HepG2 (cell line): Measurements from ENCODE around the gene PODN. TPM values are rescaled to one million over a fixed set of nuclear protein-coding genes. Genes with fewer than 3 reads are reported as not detected.

ENCODE experiments used
- AHDC1 ChIP-seq: sonication (generic); formaldehyde crosslinking; IDR thresholded peaks from 2 replicates; pipeline ENCODE4 v1.5.1; 2020; ENCODE audit warnings: mild to moderate bottlenecking, missing genetic modification reagents, borderline replicate concordance
- ARID2 ChIP-seq: sonication (generic); formaldehyde crosslinking; IDR thresholded peaks from 2 replicates; pipeline ENCODE4 v1.8.1; 2022; ENCODE audit warnings: mild to moderate bottlenecking, missing genetic modification reagents, borderline replicate concordance
- ARID4A ChIP-seq: sonication (generic); formaldehyde crosslinking; IDR thresholded peaks from 2 replicates; pipeline ENCODE4 v1.5.0; 2020; ENCODE audit warnings: mild to moderate bottlenecking, missing genetic modification reagents, borderline replicate concordance
- EEA1 ChIP-seq: sonication (generic); formaldehyde crosslinking; IDR thresholded peaks from 2 replicates; pipeline ENCODE4 v1.5.1; 2020; ENCODE audit warnings: mild to moderate bottlenecking, missing genetic modification reagents, borderline replicate concordance
- ERF ChIP-seq: IDR thresholded peaks from 2 replicates; pipeline ENCODE4 v1.6.1; 2018; ENCODE audit warnings: missing biosample characterization, missing genetic modification reagents
- HIC2 ChIP-seq: sonication (generic); formaldehyde crosslinking; IDR thresholded peaks from 2 replicates; pipeline ENCODE4 v1.9.0; 2022; ENCODE audit warnings: low read depth, missing genetic modification reagents
- HNF4A ChIP-seq: sonication (generic); formaldehyde crosslinking; IDR thresholded peaks from 2 replicates; pipeline ENCODE4 v1.4.0; 2020; ENCODE audit warnings: missing genetic modification reagents
- MXD1 ChIP-seq: sonication (generic); formaldehyde crosslinking; IDR thresholded peaks from 2 replicates; pipeline ENCODE4 v1.4.0; 2020; ENCODE audit warnings: mild to moderate bottlenecking, missing genetic modification reagents
- SCMH1 ChIP-seq: sonication (generic); formaldehyde crosslinking; IDR thresholded peaks from 2 replicates; pipeline ENCODE4 v1.9.0; 2021; ENCODE audit warnings: missing genetic modification reagents, mild to moderate bottlenecking, borderline replicate concordance
- U2AF1 ChIP-seq: fragments of 200-400 bp; formaldehyde crosslinking; optimal IDR thresholded peaks from 2 replicates; pipeline ENCODE3; 2017; ENCODE audit warnings: mild to moderate bottlenecking, low read depth, low read length
- ZBTB7A ChIP-seq: sonication (generic); formaldehyde crosslinking; IDR thresholded peaks from 2 replicates; pipeline ENCODE4 v1.8.0; 2022; ENCODE audit warnings: mild to moderate bottlenecking, missing genetic modification reagents
- ZMAT3 ChIP-seq: sonication (generic); formaldehyde crosslinking; conservative IDR thresholded peaks from 2 replicates; pipeline ENCODE4 v1.7.0; 2021; ENCODE audit warnings: missing genetic modification reagents
- ZNF335 ChIP-seq: sonication (generic); formaldehyde crosslinking; IDR thresholded peaks from 2 replicates; pipeline ENCODE4 v1.4.0; 2020; ENCODE audit warnings: missing genetic modification reagents
- ZNF7 ChIP-seq: IDR thresholded peaks from 2 replicates; pipeline ENCODE4 v1.6.1; 2016; ENCODE audit warnings: missing biosample characterization, missing genetic modification reagents
- ZSCAN9 ChIP-seq: IDR thresholded peaks from 2 replicates; pipeline ENCODE4 v1.6.1; 2016; ENCODE audit warnings: borderline replicate concordance
- polyA plus RNA-seq, 8 experiments: library from polyadenylated mRNA; depleted of rRNA in 3 of 8; stranded (reverse) in 7 of 8; unstranded in 1 of 8; fragments of >200 nt; fragmentation: Illumina TruSeq in 4 of 8; extraction: Trizol in 4 of 8; gene quantifications; 2 replicates each; pipeline versions ENCODE4 v1.2.1 to v1.2.3, GENCODE V29; 2011 to 2016; ENCODE audit warnings: low read depth in 4 of 8, missing spikeins in 1 of 8, mixed read lengths in 1 of 8; ENCODE audit not compliant: insufficient read depth in 1 of 8
- total RNA-seq, 5 experiments: library from RNA; depleted of rRNA; stranded (reverse); fragments of >200 nt; fragmentation: Illumina TruSeq; extraction: Trizol; gene quantifications; 2 replicates each; pipeline ENCODE4 v1.2.3, GENCODE V29; 2016; ENCODE audit warnings: low read depth in 1 of 5

Gene PODN
- total and polyA plus RNA-seq, 2 of the 13 experiments (the other 11 are each of a cell fraction or from before 2014, with no cell fraction given), result 0.13 TPM; not detected in 1

DNA sequence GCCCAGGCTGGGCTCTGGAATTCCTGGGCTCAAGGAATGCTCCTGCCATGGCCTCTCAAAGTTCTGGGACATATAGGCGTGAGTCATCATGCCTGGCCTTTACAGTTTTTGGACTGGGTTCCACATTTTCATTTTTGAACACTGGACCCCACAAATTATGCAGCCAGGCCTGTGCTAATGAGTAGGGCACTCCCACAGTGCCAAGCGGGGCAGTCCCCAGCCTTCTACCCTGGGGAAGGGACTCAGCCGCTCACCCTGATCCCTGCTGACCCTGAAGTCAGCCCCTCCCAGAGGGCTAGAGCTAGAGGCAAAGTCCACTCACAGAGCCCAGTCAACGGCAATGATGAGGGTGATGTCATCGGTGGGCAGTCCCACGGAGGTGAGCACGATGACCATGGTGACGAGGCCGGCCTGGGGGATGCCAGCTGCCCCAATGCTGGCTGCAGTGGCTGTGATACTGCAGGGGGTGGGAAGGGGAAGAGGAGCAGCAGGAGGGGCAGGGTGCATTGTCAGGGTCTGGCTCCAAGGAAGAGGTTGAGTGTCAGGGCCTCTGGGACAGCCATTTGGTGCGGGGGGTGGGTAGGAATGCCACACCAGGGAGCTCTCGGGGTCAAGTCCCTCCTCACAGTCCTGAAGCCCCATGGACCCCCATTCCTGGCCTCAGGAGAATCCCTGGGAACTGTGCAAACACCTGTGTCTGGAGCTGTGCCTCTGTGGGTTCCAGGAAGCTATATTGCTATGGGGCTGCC lies 27.6 kb downstream of the PODN start (continued):
- TF ChIP-seq AHDC1 (CRISPR knock-in tag) (0 out of 2 replicates have a peak, but pooled peaks have one; percentile 19), ZMAT3 (CRISPR knock-in tag) (0 out of 2 replicates have a peak, but pooled peaks have one; percentile 21), ZBTB7A (peak; percentile 80; the same call in 1 of the 2 replicates), MXD1 (CRISPR knock-in tag) (0 out of 2 replicates have a peak, but pooled peaks have one; percentile 16), ARID4A (peak; percentile 35; the same call in 1 of the 2 replicates), ZNF7 (CRISPR knock-in tag) (no peak), ERF (CRISPR knock-in tag) (peak; percentile 64; the same call in 1 of the 2 replicates), SCMH1 (CRISPR knock-in tag) (no peak), U2AF1 (no peak), EEA1 (CRISPR knock-in tag) (no peak), ZSCAN9 (CRISPR knock-in tag) (peak; percentile 72; the same call in 1 of the 2 replicates), ARID2 (CRISPR knock-in tag) (no peak), HNF4A (peak; percentile 95), HIC2 (CRISPR knock-in tag) (peak; percentile 92), ZNF335 (CRISPR knock-in tag) (no peak; the same call in 1 of the 2 replicates)
